OCI-LY3 (cell line): ENCODE measurements around the gene IFT80.
"Not testable (repeated sequence)": the region's sequence is repeated elsewhere in the genome, so short reads cannot be mapped to it uniquely, and the experiment has no call there.

Source experiments
- H2AFZ ChIP-seq: fragments of 200-600, 300-600 bp; shearing (Covaris generic); 2 replicates; pipeline ENCODE4 v1.6.0; 2014; ENCODE audit warnings: antibody characterized with exemption, low read depth, low read length
- H3K27ac ChIP-seq: fragments of 200-600, 300-600 bp; sonication (generic); 2 replicates; pipeline ENCODE4 v1.5.1; 2014; ENCODE audit warnings: mild to moderate bottlenecking, low read length, moderate library complexity, mixed read lengths
- H3K27me3 ChIP-seq: fragments of 200-600, 300-600 bp; sonication (generic); 2 replicates; pipeline ENCODE4 v1.6.1; 2014; ENCODE audit warnings: low read depth, low read length, mixed read lengths
- H3K36me3 ChIP-seq: fragments of 200-600, 300-600 bp; sonication (generic); replicated peaks from 2 replicates; pipeline ENCODE3; 2014; ENCODE audit warnings: low read depth, low read length, mixed read lengths
- H3K4me1 ChIP-seq: fragments of 300-600, 200-600 bp; sonication (generic); 2 replicates; pipeline ENCODE4 v1.6.1; 2014; ENCODE audit warnings: low read length, mixed read lengths
- H3K4me2 ChIP-seq: fragments of 200-600, 300-600 bp; sonication (generic); 2 replicates; pipeline ENCODE4 v1.6.1; 2014; ENCODE audit warnings: low read length, mixed read lengths
- H3K4me3 ChIP-seq: fragments of 300-600, 200-600 bp; sonication (generic); 2 replicates; pipeline ENCODE4 v1.5.1; 2014; ENCODE audit warnings: antibody characterized with exemption, mild to moderate bottlenecking, low read length, moderate library complexity
- H3K79me2 ChIP-seq: fragments of 300-600, 200-600 bp; shearing (Covaris generic); 2 replicates; pipeline ENCODE4 v1.6.1; 2014; ENCODE audit warnings: mild to moderate bottlenecking, low read length, mixed read lengths
- H3K9ac ChIP-seq: fragments of 300-600, 200-600 bp; shearing (Covaris generic); 2 replicates; pipeline ENCODE4 v1.6.0; 2014; ENCODE audit warnings: mild to moderate bottlenecking, low read length, moderate library complexity
- H3K9me3 ChIP-seq: fragments of 200-600, 300-600 bp; shearing (Covaris generic); 2 replicates; pipeline ENCODE4 v1.6.1; 2014; ENCODE audit warnings: low read length, mixed read lengths; ENCODE audit not compliant: insufficient read depth
- H4K20me1 ChIP-seq: fragments of 200-600, 300-600 bp; sonication (generic); 2 replicates; pipeline ENCODE4 v1.6.1; 2016; ENCODE audit warnings: low read length, mixed read lengths; ENCODE audit not compliant: insufficient read depth
- EZH2phosphoT487 ChIP-seq: fragments of 200-600 bp; shearing (Covaris generic); IDR thresholded peaks from 2 replicates; pipeline ENCODE4 v1.6.1; 2018; ENCODE audit warnings: antibody characterized with exemption, mixed run types, low read depth
- TF ChIP-seq, protein P1 (sequence below): fragments of 200-600, 300-600 bp; sonication (generic); IDR thresholded peaks from 2 replicates; pipeline ENCODE4 v1.5.1; 2014; ENCODE audit warnings: antibody characterized with exemption, low read length, low read depth

IFT80 gene

DNA sequence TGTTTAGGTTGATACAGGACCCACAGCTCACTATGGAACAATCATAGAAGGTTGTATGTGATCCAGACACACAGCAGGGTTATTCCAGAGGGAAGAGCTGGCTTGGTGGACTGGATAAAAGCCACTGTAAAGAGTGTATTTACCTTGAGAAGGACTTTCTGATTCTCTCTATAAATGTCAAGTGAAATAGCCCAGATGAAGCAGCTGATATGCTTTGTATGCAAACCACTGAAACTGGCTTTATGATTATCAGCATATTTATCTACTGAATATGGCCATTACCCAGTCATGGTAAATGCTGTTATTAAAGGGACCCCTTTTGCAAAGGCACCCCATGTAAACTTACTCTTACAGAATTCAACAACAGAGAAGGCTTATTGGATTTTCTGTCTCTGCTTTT lies 145.7 kb downstream of the IFT80 start:
- H2AFZ ChIP-seq, result no peak overlapping the region
- no peak overlapping the region for H3K4me2 ChIP-seq
- no peak overlapping the region for H3K9ac ChIP-seq
- no peaks in the 10 kb centered on the region for H4K20me1 ChIP-seq
- H3K4me1 ChIP-seq, result no peaks in the 10 kb centered on the region
- H3K36me3 ChIP-seq, result no peaks in the 10 kb centered on the region
- H3K27ac ChIP-seq, result no peak overlapping the region
- TF ChIP-seq, protein P1, sequence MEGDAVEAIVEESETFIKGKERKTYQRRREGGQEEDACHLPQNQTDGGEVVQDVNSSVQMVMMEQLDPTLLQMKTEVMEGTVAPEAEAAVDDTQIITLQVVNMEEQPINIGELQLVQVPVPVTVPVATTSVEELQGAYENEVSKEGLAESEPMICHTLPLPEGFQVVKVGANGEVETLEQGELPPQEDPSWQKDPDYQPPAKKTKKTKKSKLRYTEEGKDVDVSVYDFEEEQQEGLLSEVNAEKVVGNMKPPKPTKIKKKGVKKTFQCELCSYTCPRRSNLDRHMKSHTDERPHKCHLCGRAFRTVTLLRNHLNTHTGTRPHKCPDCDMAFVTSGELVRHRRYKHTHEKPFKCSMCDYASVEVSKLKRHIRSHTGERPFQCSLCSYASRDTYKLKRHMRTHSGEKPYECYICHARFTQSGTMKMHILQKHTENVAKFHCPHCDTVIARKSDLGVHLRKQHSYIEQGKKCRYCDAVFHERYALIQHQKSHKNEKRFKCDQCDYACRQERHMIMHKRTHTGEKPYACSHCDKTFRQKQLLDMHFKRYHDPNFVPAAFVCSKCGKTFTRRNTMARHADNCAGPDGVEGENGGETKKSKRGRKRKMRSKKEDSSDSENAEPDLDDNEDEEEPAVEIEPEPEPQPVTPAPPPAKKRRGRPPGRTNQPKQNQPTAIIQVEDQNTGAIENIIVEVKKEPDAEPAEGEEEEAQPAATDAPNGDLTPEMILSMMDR, result no peak
- no peak for TF ChIP-seq EZH2phosphoT487
- no peaks in the 10 kb centered on the region for H3K27me3 ChIP-seq
- no peaks in the 10 kb centered on the region for H3K9me3 ChIP-seq
- no peaks in the 10 kb centered on the region for H3K79me2 ChIP-seq
- no peak overlapping the region for H3K4me3 ChIP-seq

DNA sequence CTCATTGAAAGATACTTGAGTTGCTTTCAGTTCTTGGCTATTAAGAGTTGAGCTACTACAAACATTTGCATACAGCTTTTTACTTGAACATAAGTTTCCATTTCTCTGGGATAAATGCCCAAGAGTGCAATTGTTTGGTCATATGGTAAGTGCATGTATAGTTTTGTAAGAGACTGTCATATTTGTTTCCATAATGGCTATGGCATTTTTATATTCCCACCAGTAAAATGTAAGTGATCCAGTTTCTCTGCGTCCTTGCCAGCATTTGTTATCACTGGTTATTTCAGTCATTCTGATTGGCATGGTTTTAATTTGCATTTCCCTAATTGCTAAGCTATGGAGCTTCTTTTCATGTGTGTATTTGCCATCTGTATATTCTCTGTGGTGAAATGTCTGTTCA lies 151.3 kb downstream of the IFT80 start:
- Histone ChIP-seq H3K36me3 (no peaks in the 10 kb centered on the region), H3K27ac (no peak overlapping the region), H4K20me1 (no peaks in the 10 kb centered on the region), H3K79me2 (no peaks in the 10 kb centered on the region), H3K9ac (no peak overlapping the region), H3K9me3 (no peaks in the 10 kb centered on the region), H3K4me2 (no peak overlapping the region), H3K27me3 (no peaks in the 10 kb centered on the region), H3K4me3 (no peak overlapping the region), H2AFZ (no peak overlapping the region), H3K4me1 (no peaks in the 10 kb centered on the region)
- TF ChIP-seq, protein P1, result no peak
- TF ChIP-seq EZH2phosphoT487, result no peak

DNA sequence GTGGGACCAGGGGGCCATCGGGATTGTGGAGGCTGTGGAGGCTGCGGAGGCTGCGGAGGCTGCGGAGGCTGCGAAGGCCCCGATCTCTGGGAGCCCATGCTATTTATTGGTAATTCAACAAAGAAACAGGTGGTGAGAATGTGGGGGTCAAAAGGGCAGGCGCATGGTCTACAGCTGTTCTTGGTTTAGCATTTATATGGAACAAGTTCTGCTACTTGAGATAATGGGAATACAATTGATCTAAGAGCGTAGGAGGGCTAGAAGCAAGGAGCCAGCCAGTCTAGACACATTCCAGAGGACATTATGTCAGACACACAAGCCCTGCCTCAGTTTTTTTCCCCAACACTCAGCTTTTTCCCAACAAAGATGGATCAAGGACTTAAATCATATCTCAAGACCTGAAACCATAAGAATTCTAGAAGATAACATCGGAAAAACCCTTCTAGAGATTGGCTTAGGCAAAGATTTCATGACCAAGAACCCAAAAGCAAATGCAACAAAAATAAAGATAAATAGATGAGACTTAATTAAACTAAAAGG lies 153.7 kb downstream of the IFT80 start:
- H3K27me3 ChIP-seq, result no peaks in the 10 kb centered on the region
- H3K9ac ChIP-seq, result no peak overlapping the region
- no peaks in the 10 kb centered on the region for H3K79me2 ChIP-seq
- no peak overlapping the region for H3K27ac ChIP-seq
- H3K9me3 ChIP-seq, result no peaks in the 10 kb centered on the region
- no peak overlapping the region for H2AFZ ChIP-seq
- no peak for TF ChIP-seq EZH2phosphoT487
- TF ChIP-seq, protein P1, result no peak
- H3K4me3 ChIP-seq, result no peak overlapping the region
- H3K4me1 ChIP-seq, result no peaks in the 10 kb centered on the region
- H3K36me3 ChIP-seq, result no peaks in the 10 kb centered on the region
- no peaks in the 10 kb centered on the region for H4K20me1 ChIP-seq
- no peak overlapping the region for H3K4me2 ChIP-seq

DNA sequence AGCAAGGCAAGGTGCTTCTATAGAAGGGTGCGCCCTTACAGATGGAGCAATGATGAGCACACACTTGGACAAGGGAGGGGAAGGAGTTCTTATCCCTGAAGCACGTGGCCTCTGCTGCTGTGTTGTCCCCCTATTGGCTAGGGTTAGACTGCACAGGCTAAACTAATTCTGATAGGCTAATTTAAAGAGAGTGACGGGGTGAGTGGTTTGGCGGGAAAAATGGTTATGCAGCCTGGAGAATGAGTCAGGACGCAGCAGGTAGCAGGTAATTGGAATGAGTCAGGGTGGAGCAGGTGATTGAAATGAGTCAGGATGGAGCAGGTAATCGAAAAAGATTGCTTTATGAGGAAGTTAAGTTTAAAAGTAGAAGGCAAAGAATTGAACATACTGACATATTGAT lies 158.3 kb downstream of the IFT80 start:
- not testable (repeated sequence) for H4K20me1 ChIP-seq, H3K27me3 ChIP-seq, H3K27ac ChIP-seq, H3K9me3 ChIP-seq, H3K9ac ChIP-seq, H3K4me3 ChIP-seq, H2AFZ ChIP-seq, H3K4me1 ChIP-seq, H3K4me2 ChIP-seq, H3K36me3 ChIP-seq, H3K79me2 ChIP-seq

DNA sequence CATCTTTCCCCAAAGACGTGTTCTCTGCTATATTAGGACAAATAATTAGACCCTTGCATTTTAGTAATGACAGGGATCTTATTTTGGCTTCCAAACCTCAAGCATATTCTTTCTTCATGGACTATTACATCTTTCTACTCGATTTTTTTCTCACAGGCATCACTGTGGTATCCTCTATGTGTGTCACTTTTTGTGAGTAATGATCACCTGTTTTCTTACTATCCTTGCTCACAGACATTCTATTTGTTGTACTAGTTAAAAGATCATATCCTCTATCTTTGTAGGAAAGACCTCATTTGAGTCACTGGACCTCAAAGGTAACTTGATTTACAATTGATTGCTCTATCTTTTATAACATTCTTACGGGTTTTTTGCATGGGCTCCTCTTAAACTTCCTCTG lies 167.0 kb downstream of the IFT80 start:
- H4K20me1 ChIP-seq, result no peaks in the 10 kb centered on the region
- H3K4me3 ChIP-seq, result no peak overlapping the region
- no peak overlapping the region for H3K4me2 ChIP-seq
- no peaks in the 10 kb centered on the region for H3K27me3 ChIP-seq
- TF ChIP-seq, protein P1, result no peak
- TF ChIP-seq EZH2phosphoT487, result no peak
- H3K36me3 ChIP-seq, result no peaks in the 10 kb centered on the region
- no peaks in the 10 kb centered on the region for H3K9me3 ChIP-seq
- no peak overlapping the region for H3K27ac ChIP-seq
- no peaks in the 10 kb centered on the region for H3K79me2 ChIP-seq
- no peak overlapping the region for H2AFZ ChIP-seq
- H3K4me1 ChIP-seq, result no peaks in the 10 kb centered on the region
- no peak overlapping the region for H3K9ac ChIP-seq
